ENCODE measurements around the gene LRFN3. TPM values are rescaled to one million over a fixed set of nuclear protein-coding genes. Genes with fewer than 3 reads are reported as not detected.

The LRFN3 gene
- total RNA-seq, 2 experiments from 2014 or later = 2.8 to 6.0 TPM

DNA sequence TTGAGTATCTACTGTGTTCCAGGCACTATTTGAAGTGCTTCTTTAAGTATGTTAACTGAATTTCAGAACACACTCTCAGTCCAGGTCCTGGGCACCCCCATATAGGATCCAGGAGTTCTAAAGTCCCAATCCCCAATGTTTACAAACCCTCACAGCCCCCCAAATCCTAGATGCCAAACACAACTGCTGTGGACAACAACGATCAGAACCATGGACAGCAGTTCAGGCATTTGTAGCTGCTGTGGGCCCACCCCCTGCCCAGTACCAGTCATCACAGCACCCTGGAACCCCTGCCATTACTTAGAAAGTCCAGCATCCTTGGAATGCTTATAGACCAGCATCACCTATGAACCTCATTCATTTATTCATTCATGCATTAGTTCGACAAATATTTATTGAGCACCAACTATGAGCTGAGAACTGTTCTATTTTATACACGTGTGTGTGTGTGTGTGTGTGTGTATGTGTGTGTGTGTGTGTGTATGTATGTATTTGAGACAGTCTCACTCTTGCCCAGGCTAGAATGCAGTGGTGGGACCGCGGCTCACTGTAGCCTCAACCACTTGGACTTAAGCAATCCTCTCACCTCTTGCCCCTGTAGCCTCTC lies 39.5 kb downstream of the LRFN3 start:
- Histone ChIP-seq H3K9me2 (ENCODE audit: insufficient read depth, low read length) (no peaks in the 10 kb centered on the region), H4K20me1 (ENCODE audit: insufficient read depth, low read length) (no peaks in the 10 kb centered on the region), H3K4me2 (ENCODE audit: low read length) (no peak overlapping the region), H2AFZ (ENCODE audit: low read length) (no peak overlapping the region), H3K27ac (ENCODE audit: low read depth, low read length, poor library complexity, severe bottlenecking) (no peak overlapping the region), H3K9me3 (ENCODE audit: low read length) (no peaks in the 10 kb centered on the region), H3K36me3 (ENCODE audit: insufficient read depth, low read length) (no peaks in the 10 kb centered on the region), H3K4me3 (ENCODE audit: low read depth, low read length, poor library complexity, severe bottlenecking) (no peak overlapping the region), H3K79me2 (ENCODE audit: insufficient read depth, low read depth, low read length) (no peaks in the 10 kb centered on the region), H3K4me1 (ENCODE audit: insufficient read depth, low read length, poor library complexity, severe bottlenecking) (no peaks in the 10 kb centered on the region)
- POLR2A ChIA-PET = interaction anchor here (0.6 kb wide), 1 partner anchor 443 kb away, joined by 3 read pairs; no protein-coding TSS in a partner anchor
- CTCF ChIA-PET (ENCODE audit: unreplicated experiment) = no interaction called here
- intact Hi-C loops (cut with micrococcal nuclease; ENCODE audit: unreplicated experiment) = no loop called here
- TF ChIP-seq EZH2phosphoT487 (IDR thresholded peaks at IDR 0.05; ENCODE audit: borderline replicate concordance, low read depth, low read length) = no peak
- TF ChIP-seq, protein P1, sequence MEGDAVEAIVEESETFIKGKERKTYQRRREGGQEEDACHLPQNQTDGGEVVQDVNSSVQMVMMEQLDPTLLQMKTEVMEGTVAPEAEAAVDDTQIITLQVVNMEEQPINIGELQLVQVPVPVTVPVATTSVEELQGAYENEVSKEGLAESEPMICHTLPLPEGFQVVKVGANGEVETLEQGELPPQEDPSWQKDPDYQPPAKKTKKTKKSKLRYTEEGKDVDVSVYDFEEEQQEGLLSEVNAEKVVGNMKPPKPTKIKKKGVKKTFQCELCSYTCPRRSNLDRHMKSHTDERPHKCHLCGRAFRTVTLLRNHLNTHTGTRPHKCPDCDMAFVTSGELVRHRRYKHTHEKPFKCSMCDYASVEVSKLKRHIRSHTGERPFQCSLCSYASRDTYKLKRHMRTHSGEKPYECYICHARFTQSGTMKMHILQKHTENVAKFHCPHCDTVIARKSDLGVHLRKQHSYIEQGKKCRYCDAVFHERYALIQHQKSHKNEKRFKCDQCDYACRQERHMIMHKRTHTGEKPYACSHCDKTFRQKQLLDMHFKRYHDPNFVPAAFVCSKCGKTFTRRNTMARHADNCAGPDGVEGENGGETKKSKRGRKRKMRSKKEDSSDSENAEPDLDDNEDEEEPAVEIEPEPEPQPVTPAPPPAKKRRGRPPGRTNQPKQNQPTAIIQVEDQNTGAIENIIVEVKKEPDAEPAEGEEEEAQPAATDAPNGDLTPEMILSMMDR (conservative IDR thresholded peaks at IDR 0.05; ENCODE audit: low read length) = no peak
- DNase-seq (ENCODE audit: low spot score) = no peak
- no TSS peak for BruUV-seq (replicated peaks)

GRCh38 chr19:35977446-35978222 lies 41.5 kb downstream of the LRFN3 start:
- no peaks in the 10 kb centered on the region for H3K79me2 ChIP-seq (ENCODE audit: insufficient read depth, low read depth, low read length)
- no peak overlapping the region for H3K4me3 ChIP-seq (ENCODE audit: low read depth, low read length, poor library complexity, severe bottlenecking)
- H2AFZ ChIP-seq (ENCODE audit: low read length) = no peak overlapping the region
- CTCF ChIA-PET (ENCODE audit: unreplicated experiment) = no interaction called here
- DNase-seq (ENCODE audit: low spot score) = peak; percentile 73
- no peaks in the 10 kb centered on the region for H4K20me1 ChIP-seq (ENCODE audit: insufficient read depth, low read length)
- H3K4me1 ChIP-seq (ENCODE audit: insufficient read depth, low read length, poor library complexity, severe bottlenecking) = no peaks in the 10 kb centered on the region
- no peaks in the 10 kb centered on the region for H3K9me2 ChIP-seq (ENCODE audit: insufficient read depth, low read length)
- H3K9me3 ChIP-seq (ENCODE audit: low read length) = no peaks in the 10 kb centered on the region
- H3K4me2 ChIP-seq (ENCODE audit: low read length) = no peak overlapping the region
- intact Hi-C loops (cut with micrococcal nuclease; ENCODE audit: unreplicated experiment) = no loop called here
- no peak for TF ChIP-seq EZH2phosphoT487 (IDR thresholded peaks at IDR 0.05; ENCODE audit: borderline replicate concordance, low read depth, low read length)
- TF ChIP-seq, protein P1 (conservative IDR thresholded peaks at IDR 0.05; ENCODE audit: low read length) = peak; percentile 80
- no peak overlapping the region for H3K27ac ChIP-seq (ENCODE audit: low read depth, low read length, poor library complexity, severe bottlenecking)
- no peaks in the 10 kb centered on the region for H3K36me3 ChIP-seq (ENCODE audit: insufficient read depth, low read length)
- no TSS peak for BruUV-seq (replicated peaks)
- POLR2A ChIA-PET = interaction anchor here (0.6 kb wide), 1 partner anchor 12 kb away, joined by 3 read pairs; no protein-coding TSS in a partner anchor

- no peak overlapping the region for H3K27ac ChIP-seq (ENCODE audit: low read depth, low read length, poor library complexity, severe bottlenecking)
- no peak overlapping the region for H3K4me3 ChIP-seq (ENCODE audit: low read depth, low read length, poor library complexity, severe bottlenecking)
- ChIA-PET CTCF (ENCODE audit: unreplicated experiment) (no interaction called here), POLR2A (interaction anchor here (0.6 kb wide), 1 partner anchor 13 kb away, joined by 3 read pairs; no protein-coding TSS in a partner anchor)
- H3K4me1 ChIP-seq (ENCODE audit: insufficient read depth, low read length, poor library complexity, severe bottlenecking) = no peaks in the 10 kb centered on the region
- H3K79me2 ChIP-seq (ENCODE audit: insufficient read depth, low read depth, low read length) = no peaks in the 10 kb centered on the region
- H3K36me3 ChIP-seq (ENCODE audit: insufficient read depth, low read length) = no peaks in the 10 kb centered on the region
- no peak for TF ChIP-seq EZH2phosphoT487 (IDR thresholded peaks at IDR 0.05; ENCODE audit: borderline replicate concordance, low read depth, low read length)
- TF ChIP-seq, protein P1 (conservative IDR thresholded peaks at IDR 0.05; ENCODE audit: low read length) = no peak
- BruUV-seq (replicated peaks) = no TSS peak
- DNase-seq (ENCODE audit: low spot score) = no peak
- intact Hi-C loops (cut with micrococcal nuclease; ENCODE audit: unreplicated experiment) = no loop called here
- no peaks in the 10 kb centered on the region for H3K9me2 ChIP-seq (ENCODE audit: insufficient read depth, low read length)
- H3K9me3 ChIP-seq (ENCODE audit: low read length) = no peaks in the 10 kb centered on the region
- no peaks in the 10 kb centered on the region for H4K20me1 ChIP-seq (ENCODE audit: insufficient read depth, low read length)
- no peak overlapping the region for H2AFZ ChIP-seq (ENCODE audit: low read length)
- no peak overlapping the region for H3K4me2 ChIP-seq (ENCODE audit: low read length)
Observed at GRCh38 chr19:35978271-35978670, 42.1 kb downstream of the LRFN3 start.

Measured in OCI-LY7 (cell line).